Measurements from ENCODE around the gene CMIP.

- TF ChIP-seq CTCF (IDR thresholded peaks at IDR 0.05) (no peak), POLR2A (IDR thresholded peaks at IDR 0.05) (no peak)
Measured at GRCh38 chr16:81666113-81666512, 221.5 kb downstream of the CMIP start.

Data from Peyer's patch (tissue), 4 donors.